Measurements from ENCODE around the gene FGF4. TPM values are rescaled to one million over a fixed set of nuclear protein-coding genes. Genes with fewer than 3 reads are reported as not detected.

Gene FGF4
- total RNA-seq, 4 donors from 2014 or later, result not detected

DNA sequence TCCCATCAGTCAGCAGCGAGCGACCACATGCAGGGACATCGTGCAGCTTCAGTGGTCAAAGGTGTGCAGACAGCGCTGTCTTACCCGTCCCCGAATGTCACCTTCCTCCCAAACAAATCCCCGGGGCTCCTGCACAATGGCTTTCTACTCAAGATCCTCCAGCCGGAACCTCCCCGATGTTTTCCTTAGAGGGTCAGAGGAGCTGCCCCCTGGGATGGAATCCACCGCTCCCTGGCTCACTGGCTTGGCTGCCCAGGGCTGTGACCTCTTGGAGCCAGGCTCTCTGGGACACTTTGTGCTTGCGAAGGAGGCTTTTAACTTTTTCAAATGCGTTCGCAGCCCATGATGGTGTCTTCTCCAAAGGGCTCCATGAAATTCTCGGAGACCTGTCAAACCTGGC lies 54.0 kb downstream of the FGF4 start:
- WGBS, 2 donors, result 31 to 34% methylated on average over 9 to 13 of the region's 14 CpGs

More for the DNA sequence above, 54.0 kb downstream of the FGF4 start:
- DNase-seq, result no peak
- no peaks in the 10 kb centered on the region for H3K4me1 ChIP-seq
- H3K9me3 ChIP-seq, result no peaks in the 10 kb centered on the region
- no peak overlapping the region for H3K27ac ChIP-seq
- intact Hi-C loops (cut with DNase I), result no loop called here
- no peak for TF ChIP-seq POLR2A (IDR thresholded peaks at IDR 0.05)
- TF ChIP-seq, protein P1, sequence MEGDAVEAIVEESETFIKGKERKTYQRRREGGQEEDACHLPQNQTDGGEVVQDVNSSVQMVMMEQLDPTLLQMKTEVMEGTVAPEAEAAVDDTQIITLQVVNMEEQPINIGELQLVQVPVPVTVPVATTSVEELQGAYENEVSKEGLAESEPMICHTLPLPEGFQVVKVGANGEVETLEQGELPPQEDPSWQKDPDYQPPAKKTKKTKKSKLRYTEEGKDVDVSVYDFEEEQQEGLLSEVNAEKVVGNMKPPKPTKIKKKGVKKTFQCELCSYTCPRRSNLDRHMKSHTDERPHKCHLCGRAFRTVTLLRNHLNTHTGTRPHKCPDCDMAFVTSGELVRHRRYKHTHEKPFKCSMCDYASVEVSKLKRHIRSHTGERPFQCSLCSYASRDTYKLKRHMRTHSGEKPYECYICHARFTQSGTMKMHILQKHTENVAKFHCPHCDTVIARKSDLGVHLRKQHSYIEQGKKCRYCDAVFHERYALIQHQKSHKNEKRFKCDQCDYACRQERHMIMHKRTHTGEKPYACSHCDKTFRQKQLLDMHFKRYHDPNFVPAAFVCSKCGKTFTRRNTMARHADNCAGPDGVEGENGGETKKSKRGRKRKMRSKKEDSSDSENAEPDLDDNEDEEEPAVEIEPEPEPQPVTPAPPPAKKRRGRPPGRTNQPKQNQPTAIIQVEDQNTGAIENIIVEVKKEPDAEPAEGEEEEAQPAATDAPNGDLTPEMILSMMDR (IDR thresholded peaks at IDR 0.05), result no peak
- H3K27me3 ChIP-seq, result no peaks in the 10 kb centered on the region
- no peak overlapping the region for H3K4me3 ChIP-seq (replicated peaks in 1 of 3)
- H3K36me3 ChIP-seq, result no peaks in the 10 kb centered on the region

Other genes starting within 250 kb of the FGF4 start
- 100 to 1,000 TPM in 1 of 4 donors, 10 to 100 TPM in 3; 55.1 to 110 (median 94.6) TPM for gene CCND1, start 134.2 kb downstream of the FGF4 start, total RNA-seq
- 10 to 100 TPM; 23.5 to 40.0 (median 26.9) TPM for gene LTO1, start 100.0 kb downstream of the FGF4 start, total RNA-seq
- gene FGF19, start 71.3 kb downstream of the FGF4 start, total RNA-seq, result not detected
- gene FGF3, start 44.1 kb upstream of the FGF4 start, total RNA-seq, result not detected